Astrocyte (in vitro differentiated cells and primary cell): Measurements from ENCODE around the gene ABHD16B. TPM values are rescaled to one million over a fixed set of nuclear protein-coding genes. Genes with fewer than 3 reads are reported as not detected.

ENCODE experiments used
- DNase-seq: peaks from one replicate; pipeline ENCODE4 v3.0.0-alpha.2; 2010; ENCODE audit warnings: low read depth
- FAIRE-seq: peaks from 2 replicates; lab custom pipeline; 2011; peaks lifted over from hg19 to GRCh38; lab: Jason Lieb, UNC
- H2AFZ ChIP-seq: 2 replicates; pipeline ENCODE4 v1.6.0; 2012; ENCODE audit warnings: low read depth, low read length, inconsistent platforms
- H3K27ac ChIP-seq: 2 replicates; pipeline ENCODE4 v1.5.1; 2011; ENCODE audit warnings: low read depth, low read length, inconsistent platforms
- H3K27me3 ChIP-seq: 2 replicates; pipeline ENCODE4 v1.6.0; 2011; ENCODE audit warnings: low read length, inconsistent platforms; ENCODE audit not compliant: insufficient read depth
- H3K36me3 ChIP-seq: 2 replicates; pipeline ENCODE4 v1.5.1; 2011; ENCODE audit warnings: low read length, inconsistent platforms; ENCODE audit not compliant: insufficient read depth
- H3K4me1 ChIP-seq: 2 replicates; pipeline ENCODE4 v1.5.1; 2011; ENCODE audit warnings: low read length, inconsistent platforms; ENCODE audit not compliant: insufficient read depth
- H3K4me2 ChIP-seq: 2 replicates; pipeline ENCODE4 v1.6.0; 2012; ENCODE audit warnings: low read length, inconsistent platforms
- H3K4me3 ChIP-seq: 2 replicates; pipeline ENCODE4 v1.5.1; 2011; ENCODE audit warnings: low read depth, mild to moderate bottlenecking, low read length, inconsistent platforms; ENCODE audit not compliant: insufficient read depth
- H3K79me2 ChIP-seq: 2 replicates; pipeline ENCODE4 v1.6.0; 2012; ENCODE audit warnings: mild to moderate bottlenecking, low read length, inconsistent platforms; ENCODE audit not compliant: insufficient read depth
- H3K9ac ChIP-seq: 2 replicates; pipeline ENCODE4 v1.6.0; 2012; ENCODE audit warnings: mild to moderate bottlenecking, low read length, inconsistent platforms
- H3K9me3 ChIP-seq: 2 replicates; pipeline ENCODE4 v1.5.1; 2012; ENCODE audit warnings: low read depth, mild to moderate bottlenecking, low read length, inconsistent platforms; ENCODE audit not compliant: insufficient read depth
- H4K20me1 ChIP-seq: 2 replicates; pipeline ENCODE4 v1.6.0; 2012; ENCODE audit warnings: low read length, inconsistent platforms; ENCODE audit not compliant: insufficient read depth
- H3K27ac Mint-ChIP-seq: one replicate; pipeline ENCODE4 v1.8.0; 2021; ENCODE audit warnings: mild to moderate bottlenecking, mixed read lengths; ENCODE audit not compliant: unreplicated experiment
- H3K27me3 Mint-ChIP-seq: one replicate; pipeline ENCODE4 v1.8.0; 2021; ENCODE audit warnings: low read depth, mixed read lengths; ENCODE audit not compliant: unreplicated experiment
- H3K36me3 Mint-ChIP-seq: one replicate; pipeline ENCODE4 v1.8.0; 2021; ENCODE audit warnings: low read depth, mixed read lengths; ENCODE audit not compliant: unreplicated experiment
- H3K4me1 Mint-ChIP-seq: one replicate; pipeline ENCODE4 v1.8.0; 2021; ENCODE audit warnings: low read depth, mixed read lengths; ENCODE audit not compliant: unreplicated experiment
- H3K4me3 Mint-ChIP-seq: one replicate; pipeline ENCODE4 v1.8.0; 2021; ENCODE audit warnings: mild to moderate bottlenecking, moderate library complexity, mixed read lengths; ENCODE audit not compliant: unreplicated experiment
- H3K9me3 Mint-ChIP-seq: one replicate; pipeline ENCODE4 v1.8.0; 2021; ENCODE audit warnings: mild to moderate bottlenecking, mixed read lengths; ENCODE audit not compliant: unreplicated experiment
- EZH2 ChIP-seq: IDR thresholded peaks from 2 replicates; pipeline ENCODE4 v1.6.1; 2012; ENCODE audit warnings: mild to moderate bottlenecking, low read length, inconsistent platforms; ENCODE audit not compliant: insufficient read depth
- total RNA-seq: library from RNA; stranded (reverse); gene quantifications from 2 replicates; pipeline ENCODE4 v1.2.1, GENCODE V29; 2021
- TF ChIP-seq, protein P1 (sequence below): IDR thresholded peaks from 2 replicates; pipeline ENCODE4 v1.5.1; 2011; ENCODE audit warnings: low read depth, mild to moderate bottlenecking, inconsistent platforms, low read length, moderate library complexity; ENCODE audit not compliant: insufficient read depth

Gene ABHD16B
- total RNA-seq, 1 donor from 2014 or later = not detected

DNA sequence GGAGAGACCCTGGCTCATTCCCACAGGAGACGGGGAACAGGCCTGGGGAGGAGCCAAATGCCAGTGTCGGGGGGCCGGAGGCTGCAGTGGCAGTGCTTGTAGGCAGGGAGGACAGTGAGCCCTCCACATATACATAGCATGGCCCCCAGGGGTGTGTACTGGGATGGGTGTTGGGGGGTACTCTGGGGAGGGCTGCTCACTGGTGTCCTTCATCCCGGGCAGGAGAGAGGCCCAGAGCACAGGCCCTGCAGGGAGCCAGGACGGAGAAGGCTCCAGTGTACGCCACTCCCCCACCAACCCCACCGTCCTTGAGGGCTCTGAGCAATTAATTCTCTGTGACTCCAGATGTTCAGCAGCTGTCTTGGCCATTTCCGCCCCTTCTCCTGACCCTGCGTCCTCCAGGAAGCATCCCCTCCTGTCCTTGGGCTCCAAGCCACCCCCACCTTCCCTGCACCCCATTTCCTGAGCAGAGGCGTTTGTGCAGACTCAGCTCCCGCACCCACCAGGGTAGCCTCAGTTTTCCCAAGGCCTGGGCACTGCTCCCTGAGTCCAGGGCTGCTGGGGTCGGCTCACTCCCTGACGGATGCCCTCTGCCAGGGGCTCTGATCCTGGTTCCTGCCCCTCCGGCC is 3.4 kb upstream of the ABHD16B start:
- Histone ChIP-seq H2AFZ (no peak overlapping the region), H3K4me3 (no peak overlapping the region), H3K4me2 (peak overlapping the region; percentile 55), H4K20me1 (no peaks in the 10 kb centered on the region), H3K79me2 (no peaks in the 10 kb centered on the region), H3K4me1 (peaks cover 32% of the 10 kb centered on the region), H3K9me3 (no peaks in the 10 kb centered on the region), H3K9ac (peak overlapping the region; percentile 5), H3K36me3 (no peaks in the 10 kb centered on the region), H3K27ac (no peak overlapping the region), H3K27me3 (peaks cover 4% of the 10 kb centered on the region)
- no peaks in the 10 kb centered on the region for H3K27me3 Mint-ChIP-seq
- no peaks in the 10 kb centered on the region for H3K9me3 Mint-ChIP-seq
- H3K4me1 Mint-ChIP-seq = peaks cover 6% of the 10 kb centered on the region
- TF ChIP-seq, protein P1, sequence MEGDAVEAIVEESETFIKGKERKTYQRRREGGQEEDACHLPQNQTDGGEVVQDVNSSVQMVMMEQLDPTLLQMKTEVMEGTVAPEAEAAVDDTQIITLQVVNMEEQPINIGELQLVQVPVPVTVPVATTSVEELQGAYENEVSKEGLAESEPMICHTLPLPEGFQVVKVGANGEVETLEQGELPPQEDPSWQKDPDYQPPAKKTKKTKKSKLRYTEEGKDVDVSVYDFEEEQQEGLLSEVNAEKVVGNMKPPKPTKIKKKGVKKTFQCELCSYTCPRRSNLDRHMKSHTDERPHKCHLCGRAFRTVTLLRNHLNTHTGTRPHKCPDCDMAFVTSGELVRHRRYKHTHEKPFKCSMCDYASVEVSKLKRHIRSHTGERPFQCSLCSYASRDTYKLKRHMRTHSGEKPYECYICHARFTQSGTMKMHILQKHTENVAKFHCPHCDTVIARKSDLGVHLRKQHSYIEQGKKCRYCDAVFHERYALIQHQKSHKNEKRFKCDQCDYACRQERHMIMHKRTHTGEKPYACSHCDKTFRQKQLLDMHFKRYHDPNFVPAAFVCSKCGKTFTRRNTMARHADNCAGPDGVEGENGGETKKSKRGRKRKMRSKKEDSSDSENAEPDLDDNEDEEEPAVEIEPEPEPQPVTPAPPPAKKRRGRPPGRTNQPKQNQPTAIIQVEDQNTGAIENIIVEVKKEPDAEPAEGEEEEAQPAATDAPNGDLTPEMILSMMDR = no peak
- no peak for TF ChIP-seq EZH2
- H3K27ac Mint-ChIP-seq = no peak overlapping the region
- no peak for FAIRE-seq
- H3K4me3 Mint-ChIP-seq = no peak overlapping the region
- no peak for DNase-seq
- peaks cover 2% of the 10 kb centered on the region for H3K36me3 Mint-ChIP-seq

DNA sequence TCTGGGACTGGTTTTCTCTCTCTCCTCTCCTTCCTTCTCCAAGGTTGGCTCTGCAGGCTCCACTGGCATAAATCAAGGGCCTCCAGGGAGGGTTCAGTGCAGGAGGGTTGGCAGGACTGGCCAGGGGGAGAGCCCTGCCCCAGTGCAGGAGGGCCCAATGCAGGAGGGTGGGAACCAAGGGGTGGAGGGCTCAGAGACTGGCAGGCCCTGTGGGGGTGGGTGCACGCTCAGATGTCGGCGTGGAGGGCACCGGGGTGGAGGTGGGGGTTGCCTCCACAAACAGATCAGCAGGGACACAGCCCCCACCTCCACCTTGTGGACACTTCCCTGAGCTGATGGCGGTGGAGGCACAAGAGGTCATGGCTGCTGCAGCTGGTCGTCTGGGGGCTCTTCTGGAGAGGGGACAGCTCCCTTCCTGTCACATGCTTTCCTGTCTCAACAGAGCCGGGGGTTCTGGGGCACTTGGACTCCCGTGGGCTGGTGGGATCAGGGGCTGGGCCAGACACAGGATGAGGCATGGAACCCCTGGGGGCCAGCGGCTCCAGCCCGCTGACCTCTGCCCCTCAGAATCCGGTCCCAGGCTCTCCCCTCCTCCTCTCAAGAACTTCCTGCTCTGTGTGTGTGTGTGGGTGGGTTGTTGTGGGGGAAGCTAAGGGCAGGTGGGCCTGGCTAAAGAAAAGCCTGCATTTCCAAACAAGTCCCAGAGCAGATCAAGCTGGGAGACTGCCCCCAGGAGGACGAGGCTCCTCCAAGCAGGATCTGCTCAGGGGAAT is 2.7 kb upstream of the ABHD16B start:
- FAIRE-seq (no peak), DNase-seq (peak; percentile 25)
- H3K4me3 Mint-ChIP-seq = no peak overlapping the region
- no peak overlapping the region for H2AFZ ChIP-seq
- H3K4me1 Mint-ChIP-seq = peaks cover 6% of the 10 kb centered on the region
- H3K36me3 Mint-ChIP-seq = peaks cover 2% of the 10 kb centered on the region
- no peaks in the 10 kb centered on the region for H3K9me3 ChIP-seq
- H3K27me3 ChIP-seq = peaks cover 4% of the 10 kb centered on the region
- H3K27ac ChIP-seq = no peak overlapping the region
- peaks cover 37% of the 10 kb centered on the region for H3K4me1 ChIP-seq
- H3K36me3 ChIP-seq = peaks cover 2% of the 10 kb centered on the region
- no peak overlapping the region for H3K27ac Mint-ChIP-seq
- no peaks in the 10 kb centered on the region for H3K9me3 Mint-ChIP-seq
- H3K79me2 ChIP-seq = peaks cover 5% of the 10 kb centered on the region
- peak overlapping the region; percentile 55 for H3K4me2 ChIP-seq
- H3K4me3 ChIP-seq = no peak overlapping the region
- peak overlapping the region; percentile 5 for H3K9ac ChIP-seq
- TF ChIP-seq EZH2 = no peak
- TF ChIP-seq, protein P1 = no peak
- peaks cover 3% of the 10 kb centered on the region for H4K20me1 ChIP-seq
- H3K27me3 Mint-ChIP-seq = no peaks in the 10 kb centered on the region
